ENCODE data around the gene AP3D1.
"Not testable (repeated sequence)": the region's sequence is repeated elsewhere in the genome, so short reads cannot be mapped to it uniquely, and the experiment has no call there.

The AP3D1 gene

GRCh38 chr19:2128252-2128651 is 23.1 kb downstream of the AP3D1 start:
- DNase-seq (ENCODE audit: low read depth in 2 of 2) = not testable (repeated sequence)

DNA sequence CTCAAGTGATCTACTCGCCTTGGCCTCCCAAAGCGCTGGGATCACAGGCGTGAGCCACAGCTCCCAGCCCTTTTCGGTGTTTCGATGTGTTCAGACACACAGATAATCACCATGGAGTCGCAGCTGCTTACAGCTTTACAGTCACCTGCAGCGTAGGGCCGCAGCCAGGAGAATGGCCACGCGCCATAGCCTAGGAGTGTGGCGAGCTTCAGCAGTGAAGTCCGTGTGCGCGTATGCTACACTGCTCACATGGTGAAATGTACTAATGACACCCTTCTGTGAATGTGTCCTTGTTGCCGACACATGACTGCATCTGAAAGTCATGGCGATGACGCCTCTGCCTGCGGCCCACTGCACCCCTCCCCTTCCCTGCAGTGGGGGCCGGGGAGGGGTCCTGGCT is 23.6 kb downstream of the AP3D1 start:
- no peak for DNase-seq (ENCODE audit: low read depth in 2 of 2)

DNA sequence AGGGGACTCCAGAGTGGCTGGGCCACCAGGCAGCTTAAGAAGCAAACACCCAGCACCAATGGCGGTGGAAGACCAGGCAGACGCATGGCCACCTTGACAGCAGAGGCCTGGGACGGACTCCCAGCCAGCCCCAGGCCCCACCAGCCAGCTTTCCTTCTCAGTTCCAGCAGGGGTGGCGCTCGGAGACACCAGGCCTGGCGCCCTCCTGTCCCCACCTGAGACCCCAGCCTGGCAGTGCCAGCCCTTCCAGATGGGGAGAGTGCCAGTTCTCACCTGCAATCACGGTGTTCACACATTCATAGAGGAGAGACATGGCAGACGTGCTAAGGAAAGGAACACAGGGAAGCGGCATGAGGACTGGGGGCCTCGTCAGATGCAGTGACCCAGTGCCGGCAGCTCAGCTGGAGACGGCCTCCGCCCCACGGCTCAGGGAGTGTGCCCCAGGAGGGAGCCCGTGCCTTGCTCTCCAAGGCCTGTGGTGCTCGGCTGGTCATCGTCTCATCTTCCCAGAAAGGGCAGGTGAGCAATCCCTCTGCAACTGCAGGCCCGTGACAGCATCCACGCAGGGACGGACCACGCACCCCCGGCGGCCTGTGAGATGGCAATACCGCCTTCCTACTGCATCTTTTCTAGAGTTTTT is 24.4 kb downstream of the AP3D1 start:
- DNase-seq (ENCODE audit: low read depth in 2 of 2) = no peak

DNA sequence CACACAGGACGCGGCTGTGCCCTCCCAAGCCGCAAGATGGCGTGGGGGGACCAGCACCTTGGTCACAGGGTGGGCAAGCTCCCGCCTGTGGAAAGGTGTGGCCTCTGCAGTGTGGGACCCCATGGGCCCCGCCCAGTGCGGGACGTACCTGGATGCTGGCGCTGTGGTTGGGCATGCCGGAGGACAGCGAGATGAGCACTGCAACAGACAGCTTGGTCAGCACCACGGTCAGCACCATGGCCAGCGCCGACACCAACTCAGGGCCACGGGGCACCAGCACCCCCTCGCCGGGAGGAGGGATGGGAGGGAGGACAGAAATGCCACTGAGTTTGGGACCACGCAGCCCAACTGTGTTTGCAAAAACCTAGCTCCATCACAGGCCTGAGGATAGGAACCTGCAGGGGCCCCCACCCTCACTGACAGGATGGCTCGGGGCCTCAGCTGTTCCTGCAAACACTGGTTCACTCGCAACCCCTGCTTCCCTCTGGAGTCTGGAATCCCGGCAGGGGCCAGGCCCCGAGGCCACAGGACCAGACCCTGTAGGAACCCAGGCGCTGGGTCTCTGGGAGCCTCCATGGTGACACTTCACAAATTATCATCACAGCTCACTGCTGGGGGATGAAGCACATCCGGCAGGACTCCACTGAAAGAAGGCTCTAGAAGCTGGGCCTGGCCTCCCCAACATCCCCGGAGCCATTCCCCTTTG is 27.5 kb downstream of the AP3D1 start:
- DNase-seq (ENCODE audit: low read depth in 2 of 2) = no peak

GRCh38 chr19:2122982-2123381 is 28.4 kb downstream of the AP3D1 start:
- DNase-seq (ENCODE audit: low read depth in 2 of 2) = no peak

- DNase-seq (ENCODE audit: low read depth in 2 of 2) = no peak
These were observed 29.1 kb downstream of the AP3D1 start for GRCh38 chr19:2122251-2122650.

DNA sequence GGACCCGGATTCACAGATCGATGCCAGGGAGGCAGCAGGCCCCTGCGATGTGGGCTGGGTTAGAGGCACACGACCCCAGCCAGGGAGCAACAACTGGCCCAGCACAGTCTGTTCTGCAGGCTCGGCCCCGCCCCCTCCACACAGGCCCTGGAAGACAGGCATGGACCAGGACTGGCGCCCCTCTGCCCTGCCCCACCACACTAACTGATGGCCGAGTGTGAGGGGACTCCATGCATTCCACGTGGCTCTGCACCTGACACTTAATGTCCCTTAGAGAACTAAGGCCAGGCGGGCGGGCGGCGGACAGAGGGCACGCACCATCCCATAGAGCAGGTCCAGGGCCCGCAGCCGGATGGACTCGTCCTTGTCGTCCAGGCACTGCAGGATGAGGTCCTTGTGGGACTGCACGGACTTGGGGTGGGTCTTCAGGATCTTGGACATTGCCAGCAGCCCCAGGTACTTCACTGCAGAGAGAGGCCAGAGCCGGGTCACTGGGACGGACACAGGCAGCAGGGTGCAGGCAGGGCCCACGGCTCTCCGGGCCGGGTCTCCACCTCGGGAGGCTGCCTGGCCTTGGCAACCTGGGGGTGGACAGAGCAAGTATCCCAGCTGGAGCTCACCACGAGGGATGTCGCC is 29.8 kb downstream of the AP3D1 start:
- no peak for DNase-seq (ENCODE audit: low read depth in 2 of 2)

- no peak for DNase-seq (ENCODE audit: low read depth in 2 of 2)
These were observed 30.5 kb downstream of the AP3D1 start for GRCh38 chr19:2120821-2121220.

- DNase-seq (ENCODE audit: low read depth in 2 of 2) = no peak
These were observed 31.2 kb downstream of the AP3D1 start for GRCh38 chr19:2119921-2120785.

- no peak for DNase-seq (ENCODE audit: low read depth in 2 of 2)
These were observed 32.9 kb downstream of the AP3D1 start for GRCh38 chr19:2118438-2118837.

- no peak for DNase-seq (ENCODE audit: low read depth in 2 of 2)
These were observed 34.0 kb downstream of the AP3D1 start for GRCh38 chr19:2117215-2117960.

- no peak for DNase-seq (ENCODE audit: low read depth in 2 of 2)
These were observed 34.9 kb downstream of the AP3D1 start for GRCh38 chr19:2116507-2116906.

- no peak for DNase-seq (ENCODE audit: low read depth in 2 of 2)
These were observed 35.4 kb downstream of the AP3D1 start for GRCh38 chr19:2115911-2116426.

- no peak for DNase-seq (ENCODE audit: low read depth in 2 of 2)
These were observed 36.0 kb downstream of the AP3D1 start for GRCh38 chr19:2115324-2115723.

DNA sequence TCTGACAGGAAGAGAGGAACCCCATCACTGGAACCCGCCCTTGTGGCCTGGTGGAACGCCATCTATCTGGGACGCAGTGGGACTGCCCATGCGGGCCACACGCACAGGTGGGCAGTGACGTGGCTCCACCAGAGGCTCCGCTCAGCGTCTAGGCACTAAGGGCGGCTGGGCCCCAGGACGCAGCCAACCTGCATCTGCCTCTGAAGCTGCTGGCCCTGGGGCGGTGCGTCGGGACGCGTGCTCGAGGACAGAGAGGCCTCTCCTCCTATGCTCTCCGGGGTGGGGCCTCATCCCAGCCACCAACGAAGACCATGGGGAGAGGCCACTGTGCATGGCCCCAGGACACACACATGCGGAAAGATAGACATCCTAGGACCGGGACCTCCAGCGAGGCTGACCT is 36.5 kb downstream of the AP3D1 start:
- no peak for DNase-seq (ENCODE audit: low read depth in 2 of 2)

DNA sequence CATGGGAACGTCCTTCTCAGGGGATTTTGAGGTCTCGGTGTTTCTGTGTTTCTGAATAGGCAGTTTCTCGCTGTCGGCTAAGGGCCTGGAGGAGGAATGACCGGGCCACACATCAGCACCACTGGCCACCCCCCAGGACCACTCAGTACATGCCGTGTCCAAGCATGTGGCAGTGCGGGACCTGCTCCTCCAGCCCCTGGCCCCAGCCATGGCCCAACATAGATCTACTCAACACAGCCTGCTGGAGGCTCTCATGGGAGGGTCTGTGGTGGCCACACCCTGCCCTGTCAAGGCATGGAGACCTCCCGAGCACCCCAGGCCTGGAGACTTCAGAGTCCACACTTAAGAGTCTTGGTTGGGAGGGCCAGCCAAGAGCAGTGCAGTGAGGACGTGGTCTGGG is 37.1 kb downstream of the AP3D1 start:
- DNase-seq (ENCODE audit: low read depth in 2 of 2) = no peak

DNA sequence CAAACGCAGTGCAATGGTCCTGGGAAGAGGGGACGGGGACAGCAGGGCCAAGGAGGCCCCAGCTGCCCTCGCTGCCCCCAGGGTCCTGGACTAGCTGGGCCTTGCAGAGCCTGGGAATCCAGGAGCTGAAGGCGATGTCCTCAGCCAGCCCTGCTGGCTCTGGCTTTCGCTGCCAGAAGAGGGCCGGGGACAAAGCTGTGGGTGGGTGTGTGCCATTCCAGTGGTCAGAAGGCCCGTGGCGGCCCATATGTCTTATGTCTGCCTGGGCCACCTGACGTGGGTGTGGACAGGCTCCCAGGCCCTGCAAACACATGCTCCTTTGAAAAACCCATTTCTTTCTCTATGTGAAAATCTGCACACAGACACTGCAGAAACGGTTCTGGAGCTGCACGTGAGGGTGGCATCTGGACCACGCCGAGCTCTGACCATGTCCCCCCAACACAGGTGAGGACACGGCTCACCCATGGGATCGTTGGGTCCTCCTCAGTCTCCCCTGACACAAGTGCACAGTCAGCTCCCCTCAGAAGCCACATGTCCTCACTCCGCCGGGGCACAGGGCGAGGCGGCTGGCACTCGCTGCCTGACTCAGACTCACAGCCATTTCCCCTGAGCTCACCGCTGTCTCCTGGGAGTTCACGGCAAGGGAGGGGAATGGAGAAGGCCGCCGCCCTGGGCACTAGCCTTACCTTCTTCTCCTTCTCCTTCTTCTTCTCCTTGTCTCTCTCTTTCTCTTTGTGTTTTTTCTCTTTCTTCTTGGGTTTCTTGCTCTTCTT is 37.7 kb downstream of the AP3D1 start:
- DNase-seq (ENCODE audit: low read depth in 2 of 2) = no peak

DNA sequence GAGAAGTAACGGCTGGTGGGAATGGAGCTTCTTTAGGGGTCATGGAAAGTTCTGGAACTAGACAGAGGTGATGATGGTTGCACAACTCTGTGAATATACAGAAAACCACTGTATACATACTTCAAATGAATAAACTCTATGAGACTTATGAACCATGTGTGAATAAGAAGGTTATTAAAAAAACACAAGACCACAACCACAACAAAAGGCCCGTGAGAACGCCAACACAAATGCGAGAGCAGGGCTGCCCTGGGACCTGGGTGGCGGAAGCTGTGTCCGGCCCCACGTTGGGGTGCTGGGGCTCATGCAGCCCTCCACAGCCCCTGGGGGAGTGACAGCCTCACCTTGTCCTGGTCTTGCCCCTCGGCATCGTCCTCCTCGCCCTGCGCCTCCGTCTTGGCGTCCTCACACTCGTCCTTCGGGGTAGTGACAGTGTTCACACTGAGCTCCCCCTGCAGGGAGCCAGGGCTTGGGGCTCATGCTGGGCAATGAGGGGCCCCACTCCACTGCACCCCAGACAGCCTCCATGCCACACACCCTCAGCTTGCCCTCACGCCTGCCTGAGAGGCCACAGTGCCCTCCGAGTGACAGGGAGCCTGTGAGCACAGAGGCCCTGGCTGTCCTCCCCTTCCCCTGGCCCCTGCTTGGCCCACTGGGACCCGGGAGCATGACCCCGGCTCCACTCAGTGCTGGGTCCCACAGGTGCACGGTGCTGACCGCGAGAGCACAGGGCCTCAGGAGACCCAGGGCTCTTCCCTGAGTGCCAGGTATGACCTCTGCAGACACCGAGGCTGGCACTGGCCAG is 38.6 kb downstream of the AP3D1 start:
- no peak for DNase-seq (ENCODE audit: low read depth in 2 of 2)

DNA sequence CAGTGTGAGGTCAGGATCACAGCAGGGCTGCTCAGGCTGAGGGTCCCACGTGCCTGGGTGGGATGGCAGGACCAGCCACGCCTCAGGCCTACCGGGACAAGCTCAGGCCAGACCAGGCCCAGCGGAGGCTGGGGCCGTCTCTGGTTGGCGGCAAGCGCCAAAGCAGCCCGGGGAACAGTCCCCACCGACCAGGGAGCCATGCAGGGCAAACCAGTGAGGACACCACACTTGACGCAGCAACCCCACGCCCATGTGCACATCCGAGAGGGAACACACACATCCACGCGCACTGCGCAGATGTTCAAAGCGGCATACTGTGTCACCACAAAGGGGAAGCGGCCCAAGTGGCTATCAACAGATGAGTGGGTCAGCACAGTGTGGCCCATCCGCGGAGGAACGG is 39.5 kb downstream of the AP3D1 start:
- no peak for DNase-seq (ENCODE audit: low read depth in 2 of 2)

- DNase-seq (ENCODE audit: low read depth in 2 of 2) = no peak
These were observed 39.9 kb downstream of the AP3D1 start for GRCh38 chr19:2111425-2111824.

All from stimulated activated CD8-positive, alpha-beta memory T cell treated with anti-CD3 and anti-CD28 coated beads, Interleukin-15, amount 100 ng/mL, for 48 hours (primary cell).